ENCODE data around the gene COPE. TPM values are rescaled to one million over a fixed set of nuclear protein-coding genes. Genes with fewer than 3 reads are reported as not detected.

Gene COPE
- total and polyA plus RNA-seq, 2 of the 8 experiments (the other 6 are each of a cell fraction or from before 2014, with no cell fraction given): 178 to 356 TPM

GRCh38 chr19:18964121-18964520 is 44.9 kb upstream of the COPE start:
- no peak overlapping the region for H2BK5ac ChIP-seq (ENCODE audit: low read depth, low read length)
- H2BK12ac ChIP-seq (ENCODE audit: low read depth, low read length): no peak overlapping the region
- no peak overlapping the region for H4K8ac ChIP-seq (ENCODE audit: extremely low read depth, insufficient read depth, low read length)
- H3K4ac ChIP-seq (replicated peaks; ENCODE audit: insufficient read length, low read depth, low read length): no peak overlapping the region
- no peak overlapping the region for H3K4me3 ChIP-seq (ENCODE audit: extremely low read depth in 1 of 4, insufficient read depth in 2 of 4, low read depth in 3 of 4, low read length in 4 of 4)
- no peaks in the 10 kb centered on the region for H3K79me1 ChIP-seq (ENCODE audit: low read depth, low read length)
- no peak overlapping the region for H3K9ac ChIP-seq (replicated peaks in 1 of 4; ENCODE audit: extremely low read depth in 1 of 4, low read depth in 3 of 4, low read length in 3 of 4)
- no peaks in the 10 kb centered on the region; the same call in 1 of the 2 replicates for H3K23me2 ChIP-seq (ENCODE audit: low read depth, low read length)
- POLR2A ChIA-PET (ENCODE audit: partially characterized antibody): interaction anchor here (1.0 to 2.8 kb wide), 4 partner anchors 8 to 26 kb away, joined by 3 to 10 read pairs (median 4); no protein-coding TSS in a partner anchor
- no peak overlapping the region for H4K91ac ChIP-seq (replicated peaks; ENCODE audit: insufficient read length, low read length)
- H2BK120ac ChIP-seq (replicated peaks; ENCODE audit: low read depth, low read length): no peak overlapping the region
- no peaks in the 10 kb centered on the region for H3K79me2 ChIP-seq (ENCODE audit: control insufficient read depth in 1 of 2, insufficient read depth in 2 of 2, low read length in 2 of 2)
- H3K23ac ChIP-seq (ENCODE audit: insufficient read length): no peak overlapping the region
- no peak for FAIRE-seq
- TF ChIP-seq JUND (IDR thresholded peaks at IDR 0.05; ENCODE audit: low read length) (no peak), SRF (IDR thresholded peaks at IDR 0.05; ENCODE audit: low read depth, low read length) (no peak)
- TF ChIP-seq, protein P1, sequence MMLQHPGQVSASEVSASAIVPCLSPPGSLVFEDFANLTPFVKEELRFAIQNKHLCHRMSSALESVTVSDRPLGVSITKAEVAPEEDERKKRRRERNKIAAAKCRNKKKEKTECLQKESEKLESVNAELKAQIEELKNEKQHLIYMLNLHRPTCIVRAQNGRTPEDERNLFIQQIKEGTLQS (IDR thresholded peaks at IDR 0.05; ENCODE audit: insufficient read depth, low read depth, low read length): no peak
- DNase-seq (ENCODE audit: low read depth in 1 of 2, low spot score in 2 of 2): no peak
- peaks cover 0 to 5% (median 2%) of the 10 kb centered on the region in 4 experiments; a peak in 3 of 7 replicates for H3K4me1 ChIP-seq (replicated peaks in 1 of 4; ENCODE audit: control insufficient read depth in 3 of 4, insufficient read depth in 4 of 4, low read length in 3 of 4)
- no peaks in the 10 kb centered on the region for H4K20me1 ChIP-seq (replicated peaks in 1 of 2; ENCODE audit: control insufficient read depth in 1 of 2, insufficient read depth in 2 of 2, low read length in 2 of 2)
- H2BK20ac ChIP-seq (ENCODE audit: low read length): no peak overlapping the region
- no peak overlapping the region for H3K27ac ChIP-seq (ENCODE audit: low read depth, low read length)
- 91% methylated on average over 9 of the region's 9 CpGs; no CpG with 5 or more reads in 1 of the 2 experiments for WGBS, 2 experiments (ENCODE audit: extremely low coverage in 1 of 2, insufficient coverage in 1 of 2, insufficient read length in 1 of 2, insufficient replicate concordance in 2 of 2, low coverage in 1 of 2, low lambda C conversion rate in 2 of 2, missing lambda C conversion rate in 1 of 2)
- no peak overlapping the region for H2AK5ac ChIP-seq (ENCODE audit: low read depth, low read length)
- no peak overlapping the region for H3K56ac ChIP-seq (replicated peaks; ENCODE audit: insufficient read length, low read depth, low read length)
- no peak overlapping the region for H3K14ac ChIP-seq (ENCODE audit: insufficient read length)
- H3K27me3 ChIP-seq (replicated peaks in 1 of 4; ENCODE audit: control insufficient read depth in 3 of 4, extremely low read depth in 1 of 4, insufficient read depth in 3 of 4, low read length in 3 of 4): no peaks in the 10 kb centered on the region
- no peaks in the 10 kb centered on the region for H3K36me3 ChIP-seq (ENCODE audit: control insufficient read depth in 2 of 4, insufficient read depth in 4 of 4, low read length in 3 of 4)
- H3K4me2 ChIP-seq (ENCODE audit: insufficient read depth in 1 of 2, low read depth in 2 of 2, low read length in 2 of 2): no peak overlapping the region
- CTCF ChIA-PET (ENCODE audit: partially characterized antibody): no interaction called here
- no peak overlapping the region for H2AFZ ChIP-seq (ENCODE audit: low read length)
- no peak overlapping the region for H4K5ac ChIP-seq (ENCODE audit: insufficient read length, low read depth, low read length)
- H3K18ac ChIP-seq (ENCODE audit: extremely low read depth, low read length): no peak overlapping the region
- H3K9me3 ChIP-seq (ENCODE audit: insufficient read depth in 2 of 2, low read depth in 1 of 2, low read length in 1 of 2): no peaks in the 10 kb centered on the region
- H2BK15ac ChIP-seq (ENCODE audit: low read length): no peak overlapping the region
